Sigmoid colon (tissue), 4 donors: ENCODE measurements around the gene ZYG11B.

Experiments used
- EP300 ChIP-seq, 4 donors: sonication (generic); formaldehyde crosslinking; IDR thresholded peaks; one replicate each; pipeline ENCODE4 v1.6.1; 2017; ENCODE audit warnings: antibody characterized with exemption in 4 of 4
- POLR2A ChIP-seq, 2 donors: fragments of 450-650 bp; IDR thresholded peaks; one replicate each; pipeline ENCODE4 v1.6.1; 2016; ENCODE audit warnings: antibody characterized with exemption in 2 of 2, mild to moderate bottlenecking in 2 of 2, moderate library complexity in 2 of 2
- POLR2AphosphoS5 ChIP-seq, 4 donors: sonication (generic); formaldehyde crosslinking; IDR thresholded peaks; one replicate each; pipeline ENCODE4 v1.6.1; 2017; ENCODE audit warnings: antibody characterized with exemption in 4 of 4
- TF ChIP-seq, protein P1 (sequence below), 4 experiments: fragments of 450-650 bp in 3 of 4; fragments of 200-600 bp in 1 of 4; IDR thresholded peaks; one replicate each; pipeline ENCODE4 v1.5.1; 2016 to 2019; ENCODE audit warnings: antibody characterized with exemption in 4 of 4, mild to moderate bottlenecking in 3 of 4, moderate library complexity in 2 of 4

DNA sequence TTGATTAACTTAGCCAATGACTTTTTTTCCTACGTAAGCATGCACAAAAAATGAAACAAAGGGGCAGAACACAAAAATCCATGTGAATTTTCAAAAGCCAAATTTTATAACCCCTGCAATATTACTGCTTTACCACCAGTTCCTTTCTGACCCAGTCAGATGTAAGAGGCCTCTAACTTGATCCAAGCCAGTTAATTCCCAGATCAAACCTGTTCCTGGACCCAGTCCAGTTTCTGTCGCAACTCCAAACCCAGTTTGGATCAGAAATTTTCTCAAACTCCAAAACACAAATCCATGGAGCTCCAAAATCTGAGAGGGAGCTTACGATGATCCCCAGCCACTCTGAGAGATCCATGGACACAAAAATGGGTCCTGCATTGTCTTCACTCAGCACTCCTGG lies 108.5 kb downstream of the ZYG11B start:
- TF ChIP-seq, protein P1, sequence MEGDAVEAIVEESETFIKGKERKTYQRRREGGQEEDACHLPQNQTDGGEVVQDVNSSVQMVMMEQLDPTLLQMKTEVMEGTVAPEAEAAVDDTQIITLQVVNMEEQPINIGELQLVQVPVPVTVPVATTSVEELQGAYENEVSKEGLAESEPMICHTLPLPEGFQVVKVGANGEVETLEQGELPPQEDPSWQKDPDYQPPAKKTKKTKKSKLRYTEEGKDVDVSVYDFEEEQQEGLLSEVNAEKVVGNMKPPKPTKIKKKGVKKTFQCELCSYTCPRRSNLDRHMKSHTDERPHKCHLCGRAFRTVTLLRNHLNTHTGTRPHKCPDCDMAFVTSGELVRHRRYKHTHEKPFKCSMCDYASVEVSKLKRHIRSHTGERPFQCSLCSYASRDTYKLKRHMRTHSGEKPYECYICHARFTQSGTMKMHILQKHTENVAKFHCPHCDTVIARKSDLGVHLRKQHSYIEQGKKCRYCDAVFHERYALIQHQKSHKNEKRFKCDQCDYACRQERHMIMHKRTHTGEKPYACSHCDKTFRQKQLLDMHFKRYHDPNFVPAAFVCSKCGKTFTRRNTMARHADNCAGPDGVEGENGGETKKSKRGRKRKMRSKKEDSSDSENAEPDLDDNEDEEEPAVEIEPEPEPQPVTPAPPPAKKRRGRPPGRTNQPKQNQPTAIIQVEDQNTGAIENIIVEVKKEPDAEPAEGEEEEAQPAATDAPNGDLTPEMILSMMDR (IDR thresholded peaks at IDR 0.05): no peak
- TF ChIP-seq POLR2A (IDR thresholded peaks at IDR 0.05): no peak
- no peak for TF ChIP-seq POLR2AphosphoS5 (IDR thresholded peaks at IDR 0.05)
- no peak for TF ChIP-seq EP300 (IDR thresholded peaks at IDR 0.05)
